ENCODE data around the gene C3orf38.
"Not testable (repeated sequence)": the region's sequence is repeated elsewhere in the genome, so short reads cannot be mapped to it uniquely, and the experiment has no call there.

The C3orf38 gene

GRCh38 chr3:88151358-88151757 is 1.6 kb downstream of the C3orf38 start:
- in situ Hi-C loops (cut with HindIII; ENCODE audit: low sequenced_read_pairs) = no loop called here

- in situ Hi-C loops (cut with HindIII; ENCODE audit: low sequenced_read_pairs) = no loop called here
These were observed 3.1 kb downstream of the C3orf38 start for GRCh38 chr3:88152841-88153240.

DNA sequence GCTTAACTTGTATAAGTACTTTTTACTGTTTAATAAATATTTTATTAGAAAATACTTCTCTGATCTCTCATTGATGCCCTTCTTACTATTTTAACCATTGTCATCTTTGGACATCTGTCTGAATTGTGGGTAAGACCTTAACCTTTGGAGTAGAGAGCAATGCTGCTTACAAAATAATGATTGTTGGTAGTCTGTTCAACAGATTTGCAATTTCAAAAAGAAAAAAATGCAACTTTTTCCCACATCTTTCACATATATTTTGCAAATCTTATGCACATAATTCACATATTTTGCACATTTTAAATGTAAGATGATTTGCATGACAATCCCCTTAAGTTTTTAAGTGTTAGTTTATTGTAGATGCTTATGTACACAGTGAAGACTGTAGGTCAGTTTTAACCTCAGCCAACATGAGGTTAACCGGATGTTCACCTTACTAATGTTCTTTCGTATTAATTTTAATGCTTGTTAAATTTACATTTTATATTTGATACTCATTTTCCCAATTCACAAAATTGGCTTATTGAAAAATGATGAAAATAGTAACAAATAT is 16.7 kb downstream of the C3orf38 start:
- in situ Hi-C loops (cut with HindIII; ENCODE audit: low sequenced_read_pairs) = no loop called here

DNA sequence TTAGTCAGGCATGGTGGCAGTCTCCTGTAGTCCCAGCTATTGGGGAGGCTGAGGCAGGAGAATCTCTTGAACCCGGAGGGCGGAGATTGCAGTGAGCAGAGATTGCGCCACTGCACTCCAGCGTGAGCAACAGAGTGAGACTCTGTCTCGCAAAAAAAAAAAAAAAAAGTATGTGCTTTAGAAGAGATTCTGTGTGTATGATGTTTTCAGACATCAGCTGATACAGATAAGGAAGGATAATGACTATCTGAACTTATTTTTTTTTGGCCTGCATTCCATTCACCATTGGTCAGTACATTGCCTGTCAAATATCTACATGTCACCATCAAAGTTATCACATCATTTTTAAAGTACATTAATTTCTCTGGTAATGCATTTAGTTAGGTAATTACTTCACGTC is 17.4 kb downstream of the C3orf38 start:
- in situ Hi-C loops (cut with HindIII; ENCODE audit: low sequenced_read_pairs) = no loop called here

DNA sequence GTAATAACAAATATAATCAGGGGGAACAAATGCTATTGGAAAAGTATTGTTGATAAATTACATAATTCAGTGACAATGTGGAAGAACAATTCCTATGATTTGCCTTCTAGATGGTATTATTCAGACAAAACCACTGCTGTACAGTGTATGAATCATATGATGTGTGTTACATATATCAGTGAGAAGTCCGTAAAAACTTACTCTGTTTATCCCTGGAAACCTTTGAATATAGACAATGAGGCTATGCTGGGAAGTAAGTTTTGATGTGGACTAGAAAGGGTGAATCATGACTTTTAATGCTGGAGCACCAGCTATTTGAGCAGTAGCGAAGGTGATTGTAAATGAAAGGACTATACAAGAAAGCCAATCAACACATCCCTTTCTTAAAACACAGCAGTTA is 17.9 kb downstream of the C3orf38 start:
- in situ Hi-C loops (cut with HindIII; ENCODE audit: low sequenced_read_pairs) = no loop called here

DNA sequence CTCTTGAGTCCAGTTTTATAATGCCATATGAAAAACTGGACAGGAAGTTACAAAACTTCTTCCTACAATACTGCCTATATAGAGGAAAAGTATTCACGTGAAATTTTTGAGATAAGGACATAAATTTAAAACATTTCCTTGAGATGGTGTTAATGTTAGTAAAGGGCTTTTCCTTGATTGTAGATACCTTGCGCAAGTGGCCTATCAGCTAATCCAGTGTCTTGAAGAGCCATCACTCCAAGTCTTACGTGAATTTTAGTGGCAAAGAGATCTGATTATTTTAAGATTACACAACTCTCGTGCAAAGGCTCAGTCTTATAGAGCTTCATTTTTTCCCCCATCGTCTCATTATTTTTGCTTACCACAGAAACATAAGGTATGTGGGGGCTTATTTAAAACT is 18.4 kb downstream of the C3orf38 start:
- in situ Hi-C loops (cut with HindIII; ENCODE audit: low sequenced_read_pairs) = no loop called here

DNA sequence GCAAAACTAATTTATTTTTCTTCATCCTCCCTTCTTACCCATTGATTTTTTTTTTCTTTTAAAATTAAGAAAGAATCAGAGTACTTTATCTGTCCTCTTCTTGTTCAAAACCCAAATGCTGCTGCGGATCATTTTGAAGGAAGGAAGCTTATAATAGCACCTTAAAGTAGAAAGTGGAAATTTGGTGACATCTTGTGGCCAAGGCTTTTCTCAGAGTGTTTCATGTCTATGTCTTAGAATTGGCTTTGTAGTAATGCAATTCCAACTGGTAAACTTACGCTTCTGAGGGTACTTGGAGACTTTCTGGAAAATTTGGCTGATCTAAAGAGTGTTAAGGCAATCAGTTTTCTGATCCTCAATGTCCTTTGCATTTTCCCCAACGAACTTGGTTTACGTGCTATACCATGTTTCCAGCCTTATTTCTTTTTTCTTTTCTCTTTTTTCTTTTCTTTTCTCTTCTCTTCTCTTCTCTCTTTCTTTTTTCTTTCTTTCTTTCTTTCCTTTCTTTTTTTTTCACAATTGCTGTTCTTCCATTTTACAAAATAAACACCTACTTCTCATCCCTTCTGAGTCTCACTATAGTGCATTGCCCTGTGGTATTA is 30.7 kb downstream of the C3orf38 start:
- in situ Hi-C loops (cut with HindIII; ENCODE audit: low sequenced_read_pairs) = no loop called here

GRCh38 chr3:88182165-88182918 is 32.6 kb downstream of the C3orf38 start:
- in situ Hi-C loops (cut with HindIII; ENCODE audit: low sequenced_read_pairs) = not testable (repeated sequence)

GRCh38 chr3:88188436-88188835 is 38.7 kb downstream of the C3orf38 start:
- in situ Hi-C loops (cut with HindIII; ENCODE audit: low sequenced_read_pairs) = no loop called here

- in situ Hi-C loops (cut with HindIII; ENCODE audit: low sequenced_read_pairs) = no loop called here
These were observed 39.6 kb downstream of the C3orf38 start for GRCh38 chr3:88189361-88189810.

DNA sequence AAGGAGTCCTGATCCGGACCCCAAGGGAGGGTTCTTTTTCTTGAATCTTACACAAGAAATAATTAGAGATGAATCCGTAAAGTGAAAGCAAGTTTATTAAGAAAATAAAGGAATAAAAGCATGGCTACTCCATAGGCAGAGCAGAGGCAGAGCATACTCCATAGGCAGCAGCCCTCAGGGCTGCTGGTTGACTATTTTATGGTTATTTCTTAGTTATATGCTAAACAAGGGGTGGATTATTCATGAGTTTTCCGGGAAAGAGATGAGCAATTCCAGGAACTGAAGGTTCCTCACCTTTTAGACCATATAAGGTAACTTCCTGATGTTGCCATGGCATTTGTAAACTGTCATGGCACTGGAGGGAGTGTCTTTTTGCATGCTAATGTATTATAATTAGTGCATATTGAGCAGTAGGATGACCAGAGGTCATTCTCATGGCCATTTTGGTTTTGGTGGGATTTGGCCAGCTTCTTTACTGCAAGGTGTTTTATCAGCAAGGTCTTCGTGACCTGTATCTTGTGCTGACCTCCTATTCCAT is 42.2 kb downstream of the C3orf38 start:
- in situ Hi-C loops (cut with HindIII; ENCODE audit: low sequenced_read_pairs) = no loop called here

- in situ Hi-C loops (cut with HindIII; ENCODE audit: low sequenced_read_pairs) = no loop called here
These were observed 42.9 kb downstream of the C3orf38 start for GRCh38 chr3:88192631-88193030.

GRCh38 chr3:88195951-88196434 is 46.2 kb downstream of the C3orf38 start:
- in situ Hi-C loops (cut with HindIII; ENCODE audit: low sequenced_read_pairs) = no loop called here

DNA sequence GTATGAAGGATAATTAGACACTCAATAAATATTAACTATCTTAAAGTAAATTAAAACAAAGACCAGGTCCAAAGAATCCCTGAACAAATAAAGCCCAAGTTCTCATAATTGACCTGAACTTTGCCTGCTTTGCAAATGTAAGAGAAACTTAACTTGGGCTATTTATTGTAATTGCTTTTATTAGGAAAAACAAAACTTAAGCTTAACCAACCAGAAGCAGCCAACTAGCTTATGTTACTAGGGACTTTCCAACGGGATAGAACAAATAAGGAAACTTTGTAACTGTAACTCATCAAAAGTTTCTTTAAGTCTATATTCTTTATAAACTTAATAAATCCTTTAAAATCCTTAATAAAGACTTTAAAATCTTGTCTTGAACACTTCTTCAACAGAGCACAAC is 48.4 kb downstream of the C3orf38 start:
- in situ Hi-C loops (cut with HindIII; ENCODE audit: low sequenced_read_pairs) = no loop called here

- in situ Hi-C loops (cut with HindIII; ENCODE audit: low sequenced_read_pairs) = no loop called here
These were observed 53.9 kb downstream of the C3orf38 start for GRCh38 chr3:88203642-88204055.
